AG20443 (cell line): ENCODE data around the gene AIG1.
"Not testable (repeated sequence)": the region's sequence is repeated elsewhere in the genome, so short reads cannot be mapped to it uniquely, and the experiment has no call there.

Experiments
- DNase-seq: peaks from one replicate; pipeline ENCODE4 v3.0.0; 2012; ENCODE audit warnings: low spot score, mixed read lengths

Gene AIG1

DNA sequence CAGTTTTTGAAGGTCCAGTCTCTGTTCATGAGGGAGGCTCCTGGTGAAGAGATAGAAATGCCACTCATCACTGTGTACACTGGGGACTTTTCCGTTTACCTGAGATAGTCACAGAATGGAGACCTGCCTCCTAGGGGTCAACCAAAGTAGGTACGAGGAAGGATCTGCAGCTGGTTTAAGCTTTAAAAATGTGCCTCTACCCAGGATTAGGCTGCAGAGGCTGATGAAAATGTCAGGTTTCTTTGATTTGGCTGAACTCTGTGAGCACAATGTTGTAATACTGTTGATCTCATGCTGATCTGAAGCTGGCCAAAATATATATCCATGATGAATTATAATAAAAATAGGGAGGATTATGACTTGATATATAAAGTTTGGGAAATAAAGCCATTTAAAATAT, 207.1 kb downstream of the AIG1 start:
- DNase-seq, result no peak

DNA sequence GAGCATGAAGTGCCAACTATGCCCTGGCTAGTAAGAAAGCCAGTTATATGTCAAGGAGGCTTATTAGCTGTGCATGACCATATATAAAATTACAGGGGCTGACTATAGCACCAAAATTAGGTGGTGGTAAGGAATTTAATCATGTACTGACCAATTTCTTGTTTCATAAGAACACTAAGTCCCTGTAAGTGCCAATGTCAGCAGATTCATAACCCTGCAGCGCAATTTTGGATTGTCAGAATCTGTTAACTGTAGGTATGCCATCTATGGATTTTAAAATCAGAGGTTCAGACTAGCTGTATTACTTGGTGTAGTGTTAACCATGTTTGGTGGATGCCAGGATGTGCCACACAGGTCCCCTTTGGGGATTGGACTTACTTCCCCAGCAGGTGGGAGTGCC, 207.8 kb downstream of the AIG1 start:
- no peak for DNase-seq

GRCh38 chr6:143270026-143270425, 209.3 kb downstream of the AIG1 start:
- peak; percentile 36 for DNase-seq

DNA sequence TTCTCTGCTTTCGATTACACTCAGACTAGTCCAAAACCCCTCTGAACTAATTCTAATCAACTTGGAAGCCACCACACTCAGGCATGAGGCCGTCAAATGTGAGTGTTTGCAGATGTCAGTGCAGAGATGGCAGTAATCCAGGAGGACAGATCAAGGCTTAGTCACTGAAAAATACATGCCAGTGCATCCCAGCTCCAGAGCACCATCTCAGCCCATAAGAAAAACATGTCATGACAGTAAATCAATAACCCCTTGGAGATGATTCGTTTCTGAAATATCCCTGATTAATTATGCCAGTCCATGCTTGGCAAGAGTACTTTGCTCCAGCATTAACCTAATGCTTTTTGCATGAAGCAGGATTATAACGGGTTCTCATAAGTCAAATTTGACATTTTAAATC, 210.3 kb downstream of the AIG1 start:
- DNase-seq, result peak; percentile 70

DNA sequence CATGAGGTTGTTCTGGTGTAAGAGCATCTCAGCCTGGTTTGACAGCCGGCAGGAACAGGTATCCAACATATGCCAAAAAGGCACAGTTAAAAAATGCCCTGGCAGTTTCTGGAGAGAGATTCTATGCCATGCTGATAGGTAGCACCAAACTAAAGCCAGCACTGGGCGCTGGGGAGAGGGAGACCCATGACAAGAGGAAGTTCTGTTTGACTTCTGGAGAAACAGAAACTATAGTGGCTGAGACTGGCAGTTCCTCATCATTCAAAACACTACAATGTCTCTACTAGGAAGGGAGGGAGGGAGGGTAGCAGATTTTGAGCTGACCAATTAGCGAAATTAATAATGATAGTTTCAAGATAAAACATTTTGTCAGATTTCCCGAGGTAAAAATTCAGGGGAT, 215.7 kb downstream of the AIG1 start:
- DNase-seq, result no peak

DNA sequence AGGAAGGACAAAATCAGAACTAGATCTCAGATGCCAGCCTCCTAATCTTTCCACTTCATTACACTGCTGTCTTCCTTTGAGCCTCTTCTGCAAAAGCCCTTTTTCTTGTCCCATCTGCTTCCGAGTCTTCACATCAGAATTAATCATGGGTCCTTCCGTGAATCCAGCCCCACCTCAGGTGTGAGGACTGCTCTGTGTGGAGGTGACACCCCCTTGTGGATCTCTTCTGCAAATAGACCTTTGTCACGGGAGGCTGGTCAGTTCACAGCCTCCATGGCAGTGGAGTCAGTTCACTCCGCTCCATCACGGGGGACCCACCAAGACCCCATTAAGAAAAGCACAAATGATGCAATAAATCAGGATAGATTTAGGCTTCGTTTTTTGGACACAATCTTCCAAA, 218.7 kb downstream of the AIG1 start:
- peak; percentile 27 for DNase-seq

- DNase-seq, result peak; percentile 76
These were observed 223.4 kb downstream of the AIG1 start for GRCh38 chr6:143283887-143284645.

DNA sequence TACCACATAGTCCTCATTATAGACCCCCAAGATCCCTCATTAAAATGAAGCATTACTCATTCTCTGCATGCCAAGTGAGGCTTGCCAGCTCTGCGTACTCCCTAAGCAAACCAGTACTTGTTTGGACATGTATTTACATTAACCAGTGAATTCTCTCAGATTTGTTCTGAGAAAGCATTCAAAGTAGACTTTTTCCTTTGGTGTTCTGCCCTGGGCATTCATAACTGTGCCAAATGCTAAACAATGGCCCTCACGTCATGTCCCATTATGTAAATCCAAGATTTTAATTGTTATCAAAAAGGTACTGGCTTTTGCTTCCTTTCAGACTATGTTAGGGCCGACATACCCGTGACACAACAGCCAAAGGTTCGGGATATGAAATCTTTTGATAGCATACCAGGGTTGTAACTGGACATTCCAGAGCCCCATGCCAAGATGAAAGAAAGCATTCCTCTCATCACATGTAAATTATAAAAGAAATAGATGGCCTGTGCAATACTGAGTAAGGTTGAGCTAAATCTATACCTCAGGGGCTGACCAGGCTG, 225.6 kb downstream of the AIG1 start:
- peak; percentile 34 for DNase-seq

- DNase-seq, result no peak
These were observed 228.2 kb downstream of the AIG1 start for GRCh38 chr6:143288923-143289322.

DNA sequence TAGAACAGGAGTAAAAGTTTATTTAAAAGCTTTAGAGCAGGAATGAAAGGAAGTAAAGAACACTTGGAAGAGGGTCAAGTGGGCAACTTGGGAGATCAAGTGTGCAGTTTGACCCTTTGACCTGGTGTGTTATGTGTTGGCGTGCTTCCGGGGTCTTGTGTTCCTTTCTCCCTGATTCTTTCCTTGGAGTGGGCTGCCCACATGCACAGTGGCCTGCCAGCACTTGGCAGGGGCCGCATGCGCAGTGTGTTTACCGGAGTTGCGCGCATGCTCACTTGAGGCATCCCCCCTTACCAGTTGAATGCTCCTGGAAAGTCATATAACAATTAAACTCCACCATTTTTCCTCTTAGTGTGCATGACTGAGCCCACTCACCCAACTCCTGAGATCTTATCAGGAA, 229.5 kb downstream of the AIG1 start:
- no peak for DNase-seq

DNA sequence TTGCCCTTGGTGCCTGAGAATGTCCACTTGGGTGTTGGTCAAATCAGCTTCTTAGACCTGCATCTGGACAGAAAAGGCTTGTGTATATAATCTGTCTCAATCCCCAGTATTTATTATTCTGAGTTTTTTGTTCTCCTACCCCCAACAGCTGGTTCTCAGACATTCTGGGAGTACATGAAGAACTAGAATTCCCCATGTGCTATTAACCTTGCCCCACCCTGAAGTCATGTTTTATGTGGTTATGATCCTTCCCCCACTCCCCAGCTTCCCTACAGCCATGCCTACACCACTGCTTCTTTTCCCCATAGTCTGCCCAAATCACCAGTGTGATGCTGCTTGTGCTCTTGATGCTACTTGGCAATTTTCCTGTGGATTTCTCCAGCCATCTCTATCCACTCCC, 232.8 kb downstream of the AIG1 start:
- DNase-seq, result no peak

GRCh38 chr6:143294265-143294860, 233.7 kb downstream of the AIG1 start:
- no peak for DNase-seq

DNA sequence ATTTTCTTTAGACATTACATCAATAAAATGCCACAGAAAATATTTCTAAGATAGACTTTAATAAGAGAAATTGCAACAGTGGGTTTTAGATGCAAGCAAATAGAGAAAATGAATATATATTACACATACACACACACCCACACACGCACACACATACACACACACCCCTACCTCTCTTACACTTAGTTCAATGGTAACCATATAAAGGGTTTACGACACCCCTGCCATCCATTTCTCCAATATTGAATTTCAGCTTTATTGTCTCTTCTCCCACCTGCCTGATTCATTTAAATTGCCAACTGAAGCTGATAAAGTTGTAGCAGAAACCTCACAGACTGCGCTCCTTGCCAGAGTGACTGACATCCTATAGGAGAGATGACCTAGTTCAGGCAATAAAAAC, 235.2 kb downstream of the AIG1 start:
- no peak for DNase-seq

DNA sequence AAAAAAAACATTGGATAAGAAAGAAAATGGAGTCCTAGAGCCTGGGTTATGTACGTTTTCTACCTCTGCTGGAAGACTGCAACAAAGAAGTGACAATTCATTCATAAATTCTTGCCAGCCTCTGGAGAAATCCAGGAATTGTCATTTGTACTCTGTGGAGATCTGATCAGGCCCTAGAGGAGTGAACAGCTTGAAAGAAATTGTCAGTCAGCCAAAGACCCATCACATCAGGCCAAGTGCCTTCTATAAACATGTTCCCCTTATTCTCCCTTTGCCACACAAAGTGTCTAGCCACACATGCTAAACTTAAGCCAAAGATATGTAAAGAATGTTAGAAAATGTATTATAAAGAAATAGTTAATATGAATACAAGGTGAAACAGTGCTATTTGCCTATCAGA, 237.4 kb downstream of the AIG1 start:
- DNase-seq, result no peak

- DNase-seq, result no peak
These were observed 238.8 kb downstream of the AIG1 start for GRCh38 chr6:143299253-143300166.

DNA sequence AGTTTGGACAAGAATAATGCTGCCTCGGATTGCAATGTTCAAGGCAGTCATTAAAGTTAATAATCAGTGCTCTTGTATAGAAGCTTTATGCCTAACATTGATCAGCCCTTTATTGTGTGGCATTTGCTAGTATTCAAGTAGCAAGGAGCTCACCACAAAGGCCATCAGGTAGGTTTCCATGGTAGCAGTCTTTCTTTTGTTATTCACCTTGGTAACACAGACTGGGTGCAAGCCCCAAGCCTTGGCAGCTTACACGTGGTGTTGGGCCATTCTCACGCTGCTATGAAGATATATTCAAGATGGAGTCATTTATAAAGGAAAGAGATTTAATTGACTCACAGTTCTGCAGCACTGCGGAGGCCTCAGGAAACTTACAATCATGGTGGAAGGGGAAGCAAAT, 240.5 kb downstream of the AIG1 start:
- no peak for DNase-seq

DNA sequence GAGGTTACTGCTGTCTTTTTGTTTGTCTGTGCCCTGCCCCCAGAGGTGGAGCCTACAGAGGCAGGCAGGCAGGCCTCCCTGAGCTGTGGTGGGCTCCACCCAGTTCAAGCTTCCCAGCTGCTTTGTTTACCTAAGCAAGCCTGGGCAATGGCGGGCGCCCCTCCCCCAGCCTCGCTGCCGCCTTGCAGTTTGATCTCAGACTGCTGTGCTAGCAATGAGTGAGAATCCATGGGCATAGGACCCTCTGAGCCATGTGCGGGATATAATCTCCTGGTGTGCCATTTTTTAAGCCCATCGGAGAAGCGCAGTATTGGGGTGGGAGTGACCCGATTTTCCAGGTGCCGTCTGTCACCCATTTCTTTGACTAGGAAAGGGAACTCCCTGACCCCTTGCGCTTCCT, 247.1 kb downstream of the AIG1 start:
- not testable (repeated sequence) for DNase-seq

GRCh38 chr6:143313163-143313562, 252.5 kb downstream of the AIG1 start:
- no peak for DNase-seq

- DNase-seq, result no peak
These were observed 260.9 kb downstream of the AIG1 start for GRCh38 chr6:143321491-143322086.

DNA sequence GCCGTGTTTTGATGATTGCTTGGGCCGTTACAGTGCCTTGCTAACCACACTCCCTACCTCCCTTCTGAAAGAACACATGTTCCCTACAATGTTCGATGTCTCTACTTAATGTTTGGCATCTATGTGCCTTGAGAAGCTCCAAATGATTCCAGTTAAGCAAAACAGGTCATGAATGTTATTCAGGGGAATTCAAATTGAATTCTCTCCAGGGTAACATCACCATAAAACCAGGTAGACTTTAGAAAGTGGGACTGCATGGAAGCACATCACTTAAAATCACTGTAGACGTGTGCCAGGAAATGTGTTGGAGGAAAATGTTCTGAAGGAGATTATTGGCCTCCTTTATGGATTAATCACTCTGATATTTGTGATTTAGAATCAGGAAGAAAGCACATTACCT, 261.7 kb downstream of the AIG1 start:
- DNase-seq, result no peak

GRCh38 chr6:143323729-143324470, 263.2 kb downstream of the AIG1 start:
- no peak for DNase-seq
